DND-41 (cell line): Measurements from ENCODE around the gene RGS12.

Experiments
- ATAC-seq: fragments of 200-7000 bp; cut with Tn5 transposase; 3 replicates; pipeline ENCODE4 v1.9.1; 2021; ENCODE audit warnings: low read depth; ENCODE audit not compliant: insufficient read depth
- DNase-seq: peaks from one replicate; pipeline ENCODE4 v3.0.0-alpha.2; 2020
- H2AFZ ChIP-seq: 2 replicates; pipeline ENCODE4 v1.6.0; 2012; ENCODE audit warnings: low read depth, low read length
- H3K27ac ChIP-seq: 2 replicates; pipeline ENCODE4 v1.5.1; 2012; ENCODE audit warnings: low read length, inconsistent platforms
- H3K27me3 ChIP-seq: fragments of 200-600 bp; sonication (generic); 2 replicates; pipeline ENCODE4 v1.6.0; 2012; ENCODE audit warnings: low read length, mild to moderate bottlenecking, inconsistent platforms; ENCODE audit not compliant: insufficient read depth, poor library complexity
- H3K36me3 ChIP-seq: 2 replicates; pipeline ENCODE4 v1.5.1; 2012; ENCODE audit warnings: low read length, inconsistent platforms; ENCODE audit not compliant: insufficient read depth
- H3K4me1 ChIP-seq: 2 replicates; pipeline ENCODE4 v1.5.1; 2012; ENCODE audit warnings: mild to moderate bottlenecking, low read length; ENCODE audit not compliant: insufficient read depth
- H3K4me2 ChIP-seq: 2 replicates; pipeline ENCODE4 v1.6.0; 2012; ENCODE audit warnings: mild to moderate bottlenecking, moderate library complexity, low read length, inconsistent platforms; ENCODE audit not compliant: insufficient read depth
- H3K4me3 ChIP-seq, 2 experiments: fragments of 200-600 bp in 1 of 2; shearing (Covaris generic) in 1 of 2; 2 replicates each; pipeline ENCODE4 v1.5.1; 2012 to 2016; ENCODE audit warnings: inconsistent platforms in 2 of 2, low read length in 2 of 2, mild to moderate bottlenecking in 2 of 2, low read depth in 1 of 2, moderate library complexity in 1 of 2
- H3K79me2 ChIP-seq: 2 replicates; pipeline ENCODE4 v1.6.0; 2012; ENCODE audit warnings: low read length, inconsistent platforms; ENCODE audit not compliant: insufficient read depth
- H3K9ac ChIP-seq: 2 replicates; pipeline ENCODE4 v1.6.0; 2012; ENCODE audit warnings: low read depth, mild to moderate bottlenecking, inconsistent platforms, low read length, moderate library complexity
- H3K9me3 ChIP-seq: 2 replicates; pipeline ENCODE4 v1.5.1; 2012; ENCODE audit warnings: low read length, moderate library complexity, mild to moderate bottlenecking, inconsistent platforms; ENCODE audit not compliant: insufficient read depth, severe bottlenecking
- H4K20me1 ChIP-seq: 2 replicates; pipeline ENCODE4 v1.6.0; 2012; ENCODE audit warnings: low read length; ENCODE audit not compliant: insufficient read depth
- EZH2 ChIP-seq: IDR thresholded peaks from 3 replicates; pipeline ENCODE4 v1.6.1; 2012; ENCODE audit warnings: borderline replicate concordance, low read depth, mild to moderate bottlenecking, moderate library complexity, low read length, inconsistent platforms; ENCODE audit not compliant: severe bottlenecking
- TF ChIP-seq, protein P1 (sequence below): IDR thresholded peaks from 2 replicates; pipeline ENCODE4 v1.5.1; 2012; ENCODE audit warnings: borderline replicate concordance, low read length, moderate library complexity, mild to moderate bottlenecking; ENCODE audit not compliant: poor library complexity, severe bottlenecking; ENCODE audit errors: extremely low read depth

The RGS12 gene

GRCh38 chr4:3261411-3262207, 31.2 kb upstream of the RGS12 start:
- no peaks in the 10 kb centered on the region for H3K36me3 ChIP-seq
- no peak overlapping the region for H3K9ac ChIP-seq
- H2AFZ ChIP-seq, result no peak overlapping the region
- no peaks in the 10 kb centered on the region for H3K79me2 ChIP-seq
- no peak for ATAC-seq
- H3K27ac ChIP-seq, result no peak overlapping the region
- no peak overlapping the region for H3K4me3 ChIP-seq
- H3K4me2 ChIP-seq, result no peak overlapping the region
- no peaks in the 10 kb centered on the region for H3K27me3 ChIP-seq
- DNase-seq, result no peak
- H3K4me1 ChIP-seq, result no peaks in the 10 kb centered on the region
- no peaks in the 10 kb centered on the region; the same call in 1 of the 2 replicates for H4K20me1 ChIP-seq
- no peaks in the 10 kb centered on the region for H3K9me3 ChIP-seq
- TF ChIP-seq EZH2, result no peak
- TF ChIP-seq, protein P1, sequence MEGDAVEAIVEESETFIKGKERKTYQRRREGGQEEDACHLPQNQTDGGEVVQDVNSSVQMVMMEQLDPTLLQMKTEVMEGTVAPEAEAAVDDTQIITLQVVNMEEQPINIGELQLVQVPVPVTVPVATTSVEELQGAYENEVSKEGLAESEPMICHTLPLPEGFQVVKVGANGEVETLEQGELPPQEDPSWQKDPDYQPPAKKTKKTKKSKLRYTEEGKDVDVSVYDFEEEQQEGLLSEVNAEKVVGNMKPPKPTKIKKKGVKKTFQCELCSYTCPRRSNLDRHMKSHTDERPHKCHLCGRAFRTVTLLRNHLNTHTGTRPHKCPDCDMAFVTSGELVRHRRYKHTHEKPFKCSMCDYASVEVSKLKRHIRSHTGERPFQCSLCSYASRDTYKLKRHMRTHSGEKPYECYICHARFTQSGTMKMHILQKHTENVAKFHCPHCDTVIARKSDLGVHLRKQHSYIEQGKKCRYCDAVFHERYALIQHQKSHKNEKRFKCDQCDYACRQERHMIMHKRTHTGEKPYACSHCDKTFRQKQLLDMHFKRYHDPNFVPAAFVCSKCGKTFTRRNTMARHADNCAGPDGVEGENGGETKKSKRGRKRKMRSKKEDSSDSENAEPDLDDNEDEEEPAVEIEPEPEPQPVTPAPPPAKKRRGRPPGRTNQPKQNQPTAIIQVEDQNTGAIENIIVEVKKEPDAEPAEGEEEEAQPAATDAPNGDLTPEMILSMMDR, result no peak

DNA sequence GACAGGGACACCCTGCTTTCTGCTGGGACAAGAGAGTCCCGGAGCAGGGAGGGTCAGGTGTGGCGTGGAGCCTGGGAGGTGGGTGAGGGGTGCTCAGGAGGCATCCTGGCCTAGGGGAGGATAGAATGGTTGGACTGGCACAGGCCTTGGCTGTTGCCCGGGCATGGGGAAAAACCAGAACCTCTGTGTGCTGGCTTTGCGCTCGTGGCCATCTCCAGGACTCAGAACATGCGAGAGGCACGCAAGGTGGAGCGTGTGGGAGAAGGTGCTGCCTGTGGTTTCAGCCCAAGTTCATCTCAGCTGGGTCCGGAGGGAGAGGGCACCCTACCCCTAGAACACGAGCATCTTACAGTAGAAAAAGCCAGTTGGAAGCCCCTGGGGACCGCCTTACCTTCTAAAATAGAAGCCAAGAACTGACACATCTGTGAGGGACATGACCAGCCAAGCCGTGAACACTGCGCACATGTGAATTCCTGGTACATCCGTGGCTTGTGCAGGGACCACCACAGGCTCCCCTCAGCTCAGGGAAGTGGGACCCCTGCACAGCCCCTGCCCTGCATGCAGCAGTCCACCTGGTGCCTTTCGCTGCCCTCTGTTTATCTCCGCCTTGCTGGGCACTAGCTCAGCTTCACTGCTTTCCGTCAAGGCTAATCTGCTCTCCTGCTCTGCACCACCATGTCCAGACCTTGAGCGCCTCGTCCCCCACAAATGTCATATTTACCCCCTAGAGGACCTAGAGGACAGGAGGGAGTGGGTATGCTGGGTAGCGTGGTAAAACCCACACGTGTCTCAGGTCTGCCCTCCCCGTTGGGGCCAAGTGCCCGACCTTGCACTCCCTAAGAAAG, 30.4 kb upstream of the RGS12 start:
- no peaks in the 10 kb centered on the region for H3K27me3 ChIP-seq

DNA sequence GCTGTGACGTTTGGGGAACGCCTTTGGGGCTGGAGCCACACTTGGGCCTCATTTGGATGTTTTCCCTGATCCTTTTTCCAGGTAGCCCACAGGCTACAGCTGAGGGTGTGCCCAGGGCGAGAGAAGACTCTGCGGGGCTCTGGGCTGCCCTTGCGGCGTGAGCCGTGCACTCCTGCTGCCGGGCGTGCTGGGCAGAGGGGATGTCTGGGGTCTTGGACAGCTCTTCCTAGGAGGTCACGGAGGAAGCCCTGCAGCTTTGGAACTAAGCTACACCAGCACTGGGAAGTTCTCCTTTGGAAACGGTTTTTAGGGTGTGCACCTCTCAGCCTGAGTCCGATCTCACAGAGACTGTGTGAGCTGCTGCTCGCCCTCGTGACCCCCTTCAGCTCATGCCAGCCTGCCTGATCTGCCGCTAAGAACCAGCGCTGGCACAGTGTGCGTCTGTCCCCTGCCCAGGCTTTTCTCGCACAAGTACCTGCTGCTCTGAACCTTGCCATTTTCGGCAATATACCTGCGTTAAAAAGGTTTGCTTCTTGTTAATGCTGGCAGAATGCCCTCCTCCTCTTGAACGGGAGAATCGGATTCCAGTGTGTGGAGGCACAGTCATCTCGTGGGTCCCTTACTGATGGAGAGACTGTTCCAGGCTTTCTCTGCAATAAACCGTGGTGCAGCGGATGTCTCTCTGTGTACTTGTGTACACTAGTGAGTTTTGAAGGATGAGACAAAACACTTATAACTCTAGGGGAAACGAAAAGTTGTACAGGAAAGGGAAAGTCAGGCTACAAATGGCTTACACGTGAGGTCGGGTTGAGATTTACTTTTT, 29.6 kb upstream of the RGS12 start:
- Histone ChIP-seq H3K79me2 (no peaks in the 10 kb centered on the region), H3K27ac (no peak overlapping the region), H3K4me1 (no peaks in the 10 kb centered on the region), H3K36me3 (no peaks in the 10 kb centered on the region), H3K9me3 (no peaks in the 10 kb centered on the region), H3K27me3 (no peaks in the 10 kb centered on the region), H4K20me1 (no peaks in the 10 kb centered on the region), H3K4me2 (no peak overlapping the region), H2AFZ (no peak overlapping the region), H3K9ac (no peak overlapping the region), H3K4me3 (no peak overlapping the region)
- TF ChIP-seq, protein P1, result no peak
- TF ChIP-seq EZH2, result no peak
- DNase-seq (no peak), ATAC-seq (no peak)

More for the DNA sequence above, 30.4 kb upstream of the RGS12 start:
- H3K4me3 ChIP-seq, result no peak overlapping the region
- H3K4me2 ChIP-seq, result no peak overlapping the region
- H3K9ac ChIP-seq, result no peak overlapping the region
- no peaks in the 10 kb centered on the region for H3K4me1 ChIP-seq
- H3K27ac ChIP-seq, result no peak overlapping the region
- H4K20me1 ChIP-seq, result no peaks in the 10 kb centered on the region; the same call in 1 of the 2 replicates
- H3K36me3 ChIP-seq, result no peaks in the 10 kb centered on the region
- H2AFZ ChIP-seq, result no peak overlapping the region
- DNase-seq (no peak), ATAC-seq (no peak)
- TF ChIP-seq EZH2, result no peak
- TF ChIP-seq, protein P1, result no peak
- H3K79me2 ChIP-seq, result no peaks in the 10 kb centered on the region
- no peaks in the 10 kb centered on the region for H3K9me3 ChIP-seq
